IPS DF 6.9 (cell line): ENCODE data around the gene AMELX.

Experiments
- DNase-seq: peaks from one replicate; pipeline ENCODE4 v3.0.0-alpha.2; 2013; ENCODE audit warnings: low read depth, low spot score
- H3K27ac ChIP-seq: one replicate; pipeline ENCODE4 v1.5.1; 2013; ENCODE audit warnings: low read length, control low read depth
- H3K27me3 ChIP-seq: 2 replicates; pipeline ENCODE4 v1.6.1; 2013; ENCODE audit warnings: mild to moderate bottlenecking, low read length; ENCODE audit not compliant: control insufficient read depth, insufficient read depth
- H3K36me3 ChIP-seq: 2 replicates; pipeline ENCODE4 v1.6.1; 2013; ENCODE audit warnings: low read length; ENCODE audit not compliant: control insufficient read depth, insufficient read depth
- H3K4me1 ChIP-seq: 2 replicates; pipeline ENCODE4 v1.6.1; 2013; ENCODE audit warnings: low read length; ENCODE audit not compliant: control insufficient read depth, insufficient read depth
- H3K4me3 ChIP-seq: 2 replicates; pipeline ENCODE4 v1.5.1; 2013; ENCODE audit warnings: mild to moderate bottlenecking, low read length
- H3K9me3 ChIP-seq: 2 replicates; pipeline ENCODE4 v1.6.1; 2013; ENCODE audit warnings: low read length, inconsistent platforms; ENCODE audit not compliant: control insufficient read depth, insufficient read depth
- WGBS: extraction: QIAGEN DNeasy Blood & Tissue Kit; methylation state at CpG from one replicate; pipeline ENCODE4 v1.1.7; 2013; ENCODE audit warnings: mixed read lengths, missing lambda C conversion rate; ENCODE audit not compliant: insufficient read length, insufficient coverage; 5-methylcytosine and 5-hydroxymethylcytosine counted together

Gene AMELX

GRCh38 chrX:11337292-11338009, 44.2 kb downstream of the AMELX start:
- no peak overlapping the region for H3K27ac ChIP-seq
- no CpG with 5 or more reads among the region's 1 CpG for WGBS
- no peaks in the 10 kb centered on the region for H3K9me3 ChIP-seq
- H3K4me3 ChIP-seq, result no peak overlapping the region
- no peak for DNase-seq
- no peaks in the 10 kb centered on the region for H3K27me3 ChIP-seq
- no peaks in the 10 kb centered on the region for H3K36me3 ChIP-seq
- H3K4me1 ChIP-seq, result no peaks in the 10 kb centered on the region

GRCh38 chrX:11341274-11342201, 48.3 kb downstream of the AMELX start:
- H3K4me3 ChIP-seq, result no peak overlapping the region
- DNase-seq, result no peak
- no peaks in the 10 kb centered on the region for H3K36me3 ChIP-seq
- H3K27me3 ChIP-seq, result no peaks in the 10 kb centered on the region
- no peaks in the 10 kb centered on the region for H3K9me3 ChIP-seq
- H3K4me1 ChIP-seq, result no peaks in the 10 kb centered on the region; the same call in 1 of the 2 replicates
- no CpG with 5 or more reads among the region's 10 CpGs for WGBS
- no peak overlapping the region for H3K27ac ChIP-seq

GRCh38 chrX:11342673-11343072, 49.5 kb downstream of the AMELX start:
- Histone ChIP-seq H3K27ac (no peak overlapping the region), H3K4me1 (no peaks in the 10 kb centered on the region; the same call in 1 of the 2 replicates), H3K27me3 (no peaks in the 10 kb centered on the region), H3K4me3 (no peak overlapping the region), H3K36me3 (no peaks in the 10 kb centered on the region), H3K9me3 (no peaks in the 10 kb centered on the region)
- DNase-seq, result no peak

GRCh38 chrX:11346121-11346682, 53.0 kb downstream of the AMELX start:
- H3K36me3 ChIP-seq, result no peaks in the 10 kb centered on the region
- H3K27ac ChIP-seq, result no peak overlapping the region
- H3K4me1 ChIP-seq, result no peaks in the 10 kb centered on the region; the same call in 1 of the 2 replicates
- no peaks in the 10 kb centered on the region for H3K9me3 ChIP-seq
- no CpG with 5 or more reads among the region's 2 CpGs for WGBS
- DNase-seq, result no peak
- H3K4me3 ChIP-seq, result no peak overlapping the region
- H3K27me3 ChIP-seq, result no peaks in the 10 kb centered on the region

- H3K4me3 ChIP-seq, result no peak overlapping the region
- DNase-seq, result no peak
- no peaks in the 10 kb centered on the region for H3K27me3 ChIP-seq
- H3K27ac ChIP-seq, result no peak overlapping the region
- no peaks in the 10 kb centered on the region for H3K9me3 ChIP-seq
- WGBS, result no CpG with 5 or more reads among the region's 3 CpGs
- H3K36me3 ChIP-seq, result no peaks in the 10 kb centered on the region
- H3K4me1 ChIP-seq, result no peaks in the 10 kb centered on the region; the same call in 1 of the 2 replicates
Observed at GRCh38 chrX:11347300-11347699, 54.1 kb downstream of the AMELX start.

GRCh38 chrX:11349020-11349419, 55.8 kb downstream of the AMELX start:
- DNase-seq, result no peak
- Histone ChIP-seq H3K4me1 (no peaks in the 10 kb centered on the region; the same call in 1 of the 2 replicates), H3K36me3 (no peaks in the 10 kb centered on the region), H3K9me3 (no peaks in the 10 kb centered on the region), H3K27me3 (no peaks in the 10 kb centered on the region), H3K4me3 (no peak overlapping the region), H3K27ac (no peak overlapping the region)
- WGBS, result no CpG with 5 or more reads among the region's 1 CpG

- no peaks in the 10 kb centered on the region for H3K27me3 ChIP-seq
- no peaks in the 10 kb centered on the region for H3K36me3 ChIP-seq
- no peaks in the 10 kb centered on the region for H3K9me3 ChIP-seq
- no peaks in the 10 kb centered on the region; the same call in 1 of the 2 replicates for H3K4me1 ChIP-seq
- no peak for DNase-seq
- no peak overlapping the region for H3K4me3 ChIP-seq
- no peak overlapping the region for H3K27ac ChIP-seq
- WGBS, result no CpG with 5 or more reads among the region's 2 CpGs
Observed at GRCh38 chrX:11349661-11350337, 56.6 kb downstream of the AMELX start.
